HCT116 (cell line): ENCODE data around the gene ZNF441. TPM values are rescaled to one million over a fixed set of nuclear protein-coding genes. Genes with fewer than 3 reads are reported as not detected.
A peak's percentile ranks its signal among the peaks of the same experiment; 100 is the strongest.

ENCODE experiments used
- ATAC-seq: fragments of 200-7000 bp; cut with Tn5 transposase; 2 replicates; pipeline ENCODE4 v1.9.1; 2020; ENCODE audit warnings: mild to moderate bottlenecking, moderate library complexity
- BruUV-seq: library from RNA; stranded (reverse); fragments of 400-500 nt; replicated peaks from 2 replicates; lab custom pipeline; 2021; lab: Mats Ljungman, UMichigan
- CTCF ChIA-PET: fragments of 300-600 bp; sonication (Branson Sonifier 250); formaldehyde crosslinking; loops from one replicate; lab custom pipeline; 2021; ENCODE audit warnings: antibody characterized with exemption; lab: Charles Lee
- POLR2A ChIA-PET: fragments of 300-600, 350-600 bp; sonication (Branson Sonifier 250); formaldehyde crosslinking; loops from one replicate; lab custom pipeline; 2021; ENCODE audit warnings: antibody characterized with exemption; lab: Charles Lee
- RAD21 ChIA-PET, 2 experiments: fragments of 300-600 bp; sonication (Branson Sonifier 250); formaldehyde crosslinking; loops; one replicate each; lab custom pipeline; 2023; ENCODE audit warnings: low total read pairs in 2 of 2; ENCODE audit not compliant: uncharacterized antibody in 2 of 2, unreplicated experiment in 2 of 2, low non-redundant PET in 1 of 2; lab: Charles Lee
- DNase-seq: peaks from one replicate; pipeline ENCODE4 v3.0.0-alpha.2; 2010; ENCODE audit warnings: low read depth, low spot score
- H2AFZ ChIP-seq: fragments of 200-600 bp; shearing (Covaris generic), sonication (generic); 2 replicates; pipeline ENCODE4 v1.6.1; 2017; ENCODE audit warnings: low read depth, mixed run types, mixed read lengths, antibody characterized with exemption, low read length; ENCODE audit not compliant: poor library complexity, severe bottlenecking
- H3K27ac ChIP-seq: 2 replicates; pipeline ENCODE4 v1.5.1; 2012; ENCODE audit warnings: low read depth, low read length
- H3K27me3 ChIP-seq: fragments of 200-600 bp; sonication (generic); 2 replicates; pipeline ENCODE4 v1.6.1; 2016; ENCODE audit warnings: mixed run types, low read length, mixed read lengths; ENCODE audit not compliant: insufficient read depth
- H3K36me3 ChIP-seq, 2 experiments: fragments of 200-500 bp in 1 of 2; fragments of 200-600 bp in 1 of 2; sonication (Bioruptor generic) in 1 of 2; sonication (generic) in 1 of 2; 2 replicates each; pipeline versions ENCODE4 v1.5.1 to v1.6.1; 2014 to 2016; ENCODE audit warnings: low read length in 2 of 2, inconsistent platforms in 1 of 2, mixed read lengths in 1 of 2, mixed run types in 1 of 2; ENCODE audit not compliant: insufficient read depth in 2 of 2, control insufficient read depth in 1 of 2
- H3K4me1 ChIP-seq, 2 experiments: fragments of 200-600 bp in 1 of 2; sonication (generic) in 1 of 2; 2 replicates each; pipeline versions ENCODE4 v1.5.1 to v1.6.1; 2012 to 2017; ENCODE audit warnings: low read length in 2 of 2, inconsistent platforms in 1 of 2, mild to moderate bottlenecking in 1 of 2, mixed read lengths in 1 of 2, mixed run types in 1 of 2, moderate library complexity in 1 of 2; ENCODE audit not compliant: insufficient read depth in 2 of 2, control insufficient read depth in 1 of 2
- H3K4me2 ChIP-seq: fragments of 200-600 bp; sonication (generic); 2 replicates; pipeline ENCODE4 v1.6.1; 2017; ENCODE audit warnings: mixed run types, low read length, mixed read lengths
- H3K4me3 ChIP-seq, 2 experiments: fragments of 200-600 bp in 1 of 2; sonication (generic) in 1 of 2; replicated peaks in 1 of 2; 2 replicates each; pipeline ENCODE4 v1.5.1; 2011 to 2016; ENCODE audit warnings: low read length in 2 of 2, control low read depth in 1 of 2, low read depth in 1 of 2, mild to moderate bottlenecking in 1 of 2, mixed read lengths in 1 of 2, mixed run types in 1 of 2
- H3K79me2 ChIP-seq: fragments of 200-600 bp; sonication (generic); 2 replicates; pipeline ENCODE4 v1.6.1; 2017; ENCODE audit warnings: mild to moderate bottlenecking, mixed run types, low read length, moderate library complexity, mixed read lengths; ENCODE audit not compliant: insufficient read depth
- H3K9ac ChIP-seq: fragments of 200-600 bp; sonication (generic); 2 replicates; pipeline ENCODE4 v1.6.1; 2016; ENCODE audit warnings: low read length, mixed read lengths
- H3K9me2 ChIP-seq: fragments of 200-600 bp; sonication (generic), shearing (Covaris generic); 2 replicates; pipeline ENCODE4 v1.6.1; 2017; ENCODE audit warnings: mixed run types, mild to moderate bottlenecking, moderate library complexity; ENCODE audit not compliant: insufficient read depth
- H3K9me3 ChIP-seq, 2 experiments: fragments of 200-500 bp in 1 of 2; fragments of 200-600 bp in 1 of 2; sonication (Bioruptor generic) in 1 of 2; sonication (generic) in 1 of 2; 2 replicates each; pipeline ENCODE4 v1.6.1; 2014 to 2017; ENCODE audit warnings: low read length in 2 of 2, mixed read lengths in 2 of 2, inconsistent platforms in 1 of 2, low read depth in 1 of 2, mild to moderate bottlenecking in 1 of 2, mixed run types in 1 of 2, moderate library complexity in 1 of 2; ENCODE audit not compliant: control insufficient read depth in 1 of 2, insufficient read depth in 1 of 2
- H4K20me1 ChIP-seq: fragments of 200-600 bp; sonication (generic), shearing (Covaris generic); 2 replicates; pipeline ENCODE4 v1.6.1; 2017; ENCODE audit warnings: mixed run types, mild to moderate bottlenecking, moderate library complexity; ENCODE audit not compliant: insufficient read depth
- ATF3 ChIP-seq: IDR thresholded peaks from 2 replicates; pipeline ENCODE4 v1.6.1; 2012
- EGR1 ChIP-seq: IDR thresholded peaks from 2 replicates; pipeline ENCODE4 v1.6.1; 2012; ENCODE audit warnings: low read depth
- EZH2phosphoT487 ChIP-seq: fragments of 200-600 bp; IDR thresholded peaks from 2 replicates; pipeline ENCODE4 v1.6.1; 2018; ENCODE audit warnings: antibody characterized with exemption, borderline replicate concordance
- FOSL1 ChIP-seq: IDR thresholded peaks from 2 replicates; pipeline ENCODE4 v1.6.1; 2012; ENCODE audit warnings: low read depth
- POLR2AphosphoS5 ChIP-seq: IDR thresholded peaks from 2 replicates; pipeline ENCODE4 v1.6.1; 2011; ENCODE audit warnings: mild to moderate bottlenecking, low read depth, low read length, moderate library complexity
- SIN3A ChIP-seq: IDR thresholded peaks from 2 replicates; pipeline ENCODE4 v1.6.1; 2012; ENCODE audit warnings: low read depth
- SP1 ChIP-seq: IDR thresholded peaks from 2 replicates; pipeline ENCODE4 v1.6.1; 2012; ENCODE audit warnings: low read depth
- YY1 ChIP-seq: IDR thresholded peaks from 2 replicates; pipeline ENCODE4 v1.6.1; 2011; ENCODE audit warnings: low read length, low read depth, moderate library complexity, mild to moderate bottlenecking; ENCODE audit not compliant: insufficient replicate concordance; ENCODE audit errors: extremely low read depth
- ZFX ChIP-seq: fragments of 450-650 bp; IDR thresholded peaks from 2 replicates; pipeline ENCODE4 v1.6.1; 2017
- intact Hi-C: fragments of 100-400 bp; cut with micrococcal nuclease; formaldehyde crosslinking; loops from 2 replicates; pipeline ENCODE4 v1.10.0; 2022
- total RNA-seq: library from RNA; stranded (reverse); gene quantifications from one replicate; pipeline ENCODE4 v1.2.1, GENCODE V29; 2021; ENCODE audit not compliant: unreplicated experiment

Gene ZNF441
- total RNA-seq, 1 experiment from 2014 or later = 1.1 TPM

GRCh38 chr19:11814029-11814699, 47.4 kb downstream of the ZNF441 start, which contains the start of gene ZNF440:
ZNF440 (plus strand) TSS chr19:11814273; CDS start chr19:11814448, 175 bp downstream.
- DNase-seq = peak; percentile 83
- H3K9me3 ChIP-seq = peaks cover 2 to 5% of the 10 kb centered on the region in 2 experiments; a peak in 2 of 4 replicates
- H4K20me1 ChIP-seq = no peaks in the 10 kb centered on the region
- H3K9me2 ChIP-seq = no peaks in the 10 kb centered on the region
- 0 out of 2 replicates have a peak, but pooled peaks cover 4% of the 10 kb centered on the region for H3K79me2 ChIP-seq
- H3K9ac ChIP-seq = peak within 1 kb of the TSS; percentile 70
- H3K36me3 ChIP-seq = no peaks in the 10 kb centered on the region
- peak within 1 kb of the TSS; percentile 73 to 89 for H3K4me3 ChIP-seq
- ATAC-seq = peak; percentile 100
- H3K27me3 ChIP-seq = no peaks in the 10 kb centered on the region
- BruUV-seq = TSS peak; percentile 48
- peak; percentile 37 for TF ChIP-seq YY1
- TF ChIP-seq SIN3A = peak; percentile 31; the same call in 1 of the 2 replicates
- TF ChIP-seq SP1 = peak; percentile 60
- TF ChIP-seq POLR2AphosphoS5 = peak; percentile 97
- no peak for TF ChIP-seq EGR1
- TF ChIP-seq ZFX = no peak
- RAD21 ChIA-PET = no interaction called here
- H2AFZ ChIP-seq = peak within 1 kb of the TSS; percentile 68
- CTCF ChIA-PET = no interaction called here
- POLR2A ChIA-PET = interaction anchor here (0.9 kb wide), 1 partner anchor 119 kb away, joined by 3 read pairs; no protein-coding TSS in a partner anchor
- H3K27ac ChIP-seq = peak within 1 kb of the TSS; percentile 75
- intact Hi-C loops = loop anchor here (5.0 kb wide), 2 partner anchors 117 to 173 kb away; no protein-coding TSS in a partner anchor
- peak within 1 kb of the TSS; percentile 91 for H3K4me2 ChIP-seq
- peaks cover 0 to 6% of the 10 kb centered on the region in 2 experiments; a peak in 1 of 4 replicates for H3K4me1 ChIP-seq

GRCh38 chr19:11814700-11815035, 47.9 kb downstream of the ZNF441 start:
- Histone ChIP-seq H3K27ac (peak overlapping the region; percentile 75), H3K9me3 (peaks cover 0 to 5% of the 10 kb centered on the region in 2 experiments; a peak in 2 of 4 replicates), H3K4me1 (peaks cover 0 to 6% of the 10 kb centered on the region in 2 experiments; a peak in 1 of 4 replicates), H4K20me1 (no peaks in the 10 kb centered on the region), H2AFZ (peak overlapping the region; percentile 68), H3K79me2 (0 out of 2 replicates have a peak, but pooled peaks cover 4% of the 10 kb centered on the region), H3K9ac (peak overlapping the region; percentile 70), H3K27me3 (no peaks in the 10 kb centered on the region), H3K9me2 (no peaks in the 10 kb centered on the region), H3K36me3 (no peaks in the 10 kb centered on the region), H3K4me3 (peak overlapping the region; percentile 73 to 89), H3K4me2 (peak overlapping the region; percentile 91)
- CTCF ChIA-PET = no interaction called here
- BruUV-seq = no TSS peak
- RAD21 ChIA-PET = no interaction called here
- POLR2A ChIA-PET = interaction anchor here (0.9 kb wide), 1 partner anchor 120 kb away, joined by 3 read pairs; no protein-coding TSS in a partner anchor
- DNase-seq (no peak), ATAC-seq (peak; percentile 12)
- intact Hi-C loops = loop anchor here (5.0 kb wide), 2 partner anchors 117 to 173 kb away; no protein-coding TSS in a partner anchor
- TF ChIP-seq ATF3 (no peak), FOSL1 (no peak), EZH2phosphoT487 (no peak)
